Sigmoid colon (tissue), 7 donors: ENCODE results near the gene ELMO1. TPM values are rescaled to one million over a fixed set of nuclear protein-coding genes. Genes with fewer than 3 reads are reported as not detected.
"Not testable (repeated sequence)": the region's sequence is repeated elsewhere in the genome, so short reads cannot be mapped to it uniquely, and the experiment has no call there.

Experiments used
- DNase-seq: peaks from one replicate; pipeline ENCODE4 v3.0.0-alpha.2; 2019
- H3K27ac ChIP-seq, 4 donors: fragments of 200-600 bp; sonication (generic); one replicate each; pipeline ENCODE4 v1.5.1; 2016 to 2019; ENCODE audit warnings: mild to moderate bottlenecking in 1 of 4
- H3K27me3 ChIP-seq, 3 donors: fragments of 200-600 bp; sonication (generic); one replicate each; pipeline ENCODE4 v1.5.1; 2019; ENCODE audit warnings: mild to moderate bottlenecking in 1 of 3
- H3K36me3 ChIP-seq, 4 donors: fragments of 200-600 bp; sonication (generic); one replicate each; pipeline ENCODE4 v1.5.1; 2016 to 2019
- H3K4me1 ChIP-seq, 4 donors: fragments of 200-600 bp; sonication (generic); one replicate each; pipeline ENCODE4 v1.5.1; 2017 to 2019
- H3K4me3 ChIP-seq, 4 donors: fragments of 200-600 bp; sonication (generic); one replicate each; pipeline ENCODE4 v1.5.1; 2017 to 2019; ENCODE audit warnings: mild to moderate bottlenecking in 2 of 4, moderate library complexity in 1 of 4
- H3K9me3 ChIP-seq, 4 donors: fragments of 200-600 bp in 3 of 4; sonication (generic) in 3 of 4; one replicate each; pipeline versions ENCODE4 v1.5.1 to v1.6.1; 2013 to 2019
- EP300 ChIP-seq, 4 donors: sonication (generic); formaldehyde crosslinking; IDR thresholded peaks; one replicate each; pipeline ENCODE4 v1.6.1; 2017; ENCODE audit warnings: antibody characterized with exemption in 4 of 4
- POLR2A ChIP-seq, 2 donors: fragments of 450-650 bp; IDR thresholded peaks; one replicate each; pipeline ENCODE4 v1.6.1; 2016; ENCODE audit warnings: antibody characterized with exemption in 2 of 2, mild to moderate bottlenecking in 2 of 2, moderate library complexity in 2 of 2
- POLR2AphosphoS5 ChIP-seq, 4 donors: sonication (generic); formaldehyde crosslinking; IDR thresholded peaks; one replicate each; pipeline ENCODE4 v1.6.1; 2017; ENCODE audit warnings: antibody characterized with exemption in 4 of 4
- WGBS, 2 donors: extraction: QIAGEN DNeasy Blood & Tissue Kit; methylation state at CpG; one replicate each; pipeline ENCODE4 v1.1.7; 2013; 5-methylcytosine and 5-hydroxymethylcytosine counted together
- intact Hi-C: fragments of 100-400 bp; cut with DNase I; formaldehyde crosslinking; loops from one replicate; pipeline ENCODE4 v1.15.1; 2023
- polyA plus RNA-seq, 3 donors: library from polyadenylated mRNA; stranded (reverse); fragments of 200-250 nt; gene quantifications; one replicate each; pipeline ENCODE4 v1.2.3, GENCODE V29; 2013
- total RNA-seq, 4 donors: library from RNA; depleted of rRNA; stranded (reverse); fragments of >200 nt; gene quantifications; one replicate each; pipeline ENCODE4 v1.1.0, GENCODE V29; 2016
- TF ChIP-seq, protein P1 (sequence below), 4 experiments: fragments of 450-650 bp in 3 of 4; fragments of 200-600 bp in 1 of 4; IDR thresholded peaks; one replicate each; pipeline ENCODE4 v1.5.1; 2016 to 2019; ENCODE audit warnings: antibody characterized with exemption in 4 of 4, mild to moderate bottlenecking in 3 of 4, moderate library complexity in 2 of 4
- donor health status: healthy with polysubstance abuse.
- donor health status: Bipolar disorder and iron deficiency.
- donor health status: healthy.

ELMO1 gene
- total and polyA plus RNA-seq, 7 donors = 2.3 to 63.1 (median 33.9) TPM

DNA sequence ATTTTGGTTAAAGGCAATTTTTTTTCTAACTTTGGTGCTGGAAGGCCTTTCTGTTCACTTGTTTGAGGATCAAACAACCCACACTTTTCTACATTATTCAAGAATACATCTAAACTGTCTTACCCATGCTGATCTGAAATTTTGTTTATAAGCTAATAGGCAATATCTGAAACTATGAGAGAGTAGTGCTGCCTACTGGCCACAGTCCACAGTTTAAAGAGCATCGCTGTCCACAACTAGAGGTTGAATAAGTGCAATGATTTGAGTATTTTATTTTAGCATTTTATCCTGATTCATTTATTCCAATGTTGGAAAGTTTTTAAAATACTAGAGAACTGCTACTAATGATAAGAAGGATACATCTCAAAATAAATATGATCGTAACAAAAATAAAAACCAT lies 306.9 kb downstream of the ELMO1 start:
- 95 to 97% methylated on average over 2 of the region's 2 CpGs for WGBS, 2 donors
- no peak for DNase-seq
- intact Hi-C loops = no loop called here
- no peaks in the 10 kb centered on the region for H3K4me1 ChIP-seq
- no peaks in the 10 kb centered on the region for H3K27me3 ChIP-seq
- no peak overlapping the region for H3K27ac ChIP-seq
- H3K4me3 ChIP-seq = no peak overlapping the region
- no peaks in the 10 kb centered on the region for H3K36me3 ChIP-seq
- peaks cover 0 to 9% (median under 1%) of the 10 kb centered on the region in 4 donors for H3K9me3 ChIP-seq
- TF ChIP-seq, protein P1, sequence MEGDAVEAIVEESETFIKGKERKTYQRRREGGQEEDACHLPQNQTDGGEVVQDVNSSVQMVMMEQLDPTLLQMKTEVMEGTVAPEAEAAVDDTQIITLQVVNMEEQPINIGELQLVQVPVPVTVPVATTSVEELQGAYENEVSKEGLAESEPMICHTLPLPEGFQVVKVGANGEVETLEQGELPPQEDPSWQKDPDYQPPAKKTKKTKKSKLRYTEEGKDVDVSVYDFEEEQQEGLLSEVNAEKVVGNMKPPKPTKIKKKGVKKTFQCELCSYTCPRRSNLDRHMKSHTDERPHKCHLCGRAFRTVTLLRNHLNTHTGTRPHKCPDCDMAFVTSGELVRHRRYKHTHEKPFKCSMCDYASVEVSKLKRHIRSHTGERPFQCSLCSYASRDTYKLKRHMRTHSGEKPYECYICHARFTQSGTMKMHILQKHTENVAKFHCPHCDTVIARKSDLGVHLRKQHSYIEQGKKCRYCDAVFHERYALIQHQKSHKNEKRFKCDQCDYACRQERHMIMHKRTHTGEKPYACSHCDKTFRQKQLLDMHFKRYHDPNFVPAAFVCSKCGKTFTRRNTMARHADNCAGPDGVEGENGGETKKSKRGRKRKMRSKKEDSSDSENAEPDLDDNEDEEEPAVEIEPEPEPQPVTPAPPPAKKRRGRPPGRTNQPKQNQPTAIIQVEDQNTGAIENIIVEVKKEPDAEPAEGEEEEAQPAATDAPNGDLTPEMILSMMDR (IDR thresholded peaks at IDR 0.05) = no peak
- TF ChIP-seq POLR2AphosphoS5 (IDR thresholded peaks at IDR 0.05) = no peak
- TF ChIP-seq EP300 (IDR thresholded peaks at IDR 0.05) = no peak
- TF ChIP-seq POLR2A (IDR thresholded peaks at IDR 0.05) = no peak

GRCh38 chr7:37133902-37134301 lies 314.8 kb downstream of the ELMO1 start:
- H3K4me1 ChIP-seq, intact Hi-C loops, H3K4me3 ChIP-seq, H3K36me3 ChIP-seq, H3K9me3 ChIP-seq, H3K27me3 ChIP-seq, DNase-seq, H3K27ac ChIP-seq: not testable (repeated sequence)
- WGBS, 2 donors = 93 to 96% methylated on average over 1 of the region's 1 CpG

- DNase-seq = no peak
- intact Hi-C loops = no loop called here
- no peak for TF ChIP-seq POLR2AphosphoS5 (IDR thresholded peaks at IDR 0.05)
- no peak for TF ChIP-seq POLR2A (IDR thresholded peaks at IDR 0.05)
- no peak for TF ChIP-seq EP300 (IDR thresholded peaks at IDR 0.05)
- TF ChIP-seq, protein P1 (IDR thresholded peaks at IDR 0.05) = no peak
- 85 to 87% methylated on average over 4 of the region's 4 CpGs for WGBS, 2 donors
- no peaks in the 10 kb centered on the region for H3K27me3 ChIP-seq
- no peaks in the 10 kb centered on the region for H3K9me3 ChIP-seq
- H3K4me3 ChIP-seq = no peak overlapping the region
- H3K27ac ChIP-seq = no peak overlapping the region
- no peaks in the 10 kb centered on the region for H3K36me3 ChIP-seq
- peaks cover 0 to 17% (median 8%) of the 10 kb centered on the region in 4 donors for H3K4me1 ChIP-seq
Observed at GRCh38 chr7:37131855-37132254, 316.8 kb downstream of the ELMO1 start.

DNA sequence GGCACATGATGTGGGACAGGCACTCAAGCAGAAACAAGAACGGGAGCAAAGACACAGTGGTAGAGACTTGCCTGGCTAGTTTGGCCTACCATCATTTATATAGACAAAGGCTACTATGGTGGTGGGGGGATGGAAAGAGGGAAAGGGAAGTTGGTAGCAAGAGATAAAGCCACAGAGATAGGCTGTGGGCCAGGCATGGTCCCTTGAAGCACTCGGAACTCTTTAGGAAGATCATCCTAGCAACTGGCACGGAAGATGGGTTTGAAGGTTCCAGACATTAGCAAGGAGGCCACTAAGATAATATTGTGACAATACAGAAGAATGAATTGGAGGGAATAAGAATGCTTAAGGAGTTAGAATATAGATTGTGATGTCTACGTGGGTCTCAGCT lies 319.6 kb downstream of the ELMO1 start:
- no peak overlapping the region for H3K4me3 ChIP-seq
- H3K27ac ChIP-seq = peak overlapping the region in 2 of 4 donors; percentile 41 to 53
- no peak for DNase-seq
- H3K36me3 ChIP-seq = no peaks in the 10 kb centered on the region
- peaks cover 0 to 17% (median 8%) of the 10 kb centered on the region in 4 donors for H3K4me1 ChIP-seq
- H3K27me3 ChIP-seq = no peaks in the 10 kb centered on the region
- intact Hi-C loops = no loop called here
- TF ChIP-seq, protein P1 (IDR thresholded peaks at IDR 0.05) = no peak
- TF ChIP-seq EP300 (IDR thresholded peaks at IDR 0.05) (no peak), POLR2A (IDR thresholded peaks at IDR 0.05) (no peak), POLR2AphosphoS5 (IDR thresholded peaks at IDR 0.05) (no peak)
- 95 to 96% methylated on average over 4 of the region's 4 CpGs for WGBS, 2 donors
- H3K9me3 ChIP-seq = no peaks in the 10 kb centered on the region

DNA sequence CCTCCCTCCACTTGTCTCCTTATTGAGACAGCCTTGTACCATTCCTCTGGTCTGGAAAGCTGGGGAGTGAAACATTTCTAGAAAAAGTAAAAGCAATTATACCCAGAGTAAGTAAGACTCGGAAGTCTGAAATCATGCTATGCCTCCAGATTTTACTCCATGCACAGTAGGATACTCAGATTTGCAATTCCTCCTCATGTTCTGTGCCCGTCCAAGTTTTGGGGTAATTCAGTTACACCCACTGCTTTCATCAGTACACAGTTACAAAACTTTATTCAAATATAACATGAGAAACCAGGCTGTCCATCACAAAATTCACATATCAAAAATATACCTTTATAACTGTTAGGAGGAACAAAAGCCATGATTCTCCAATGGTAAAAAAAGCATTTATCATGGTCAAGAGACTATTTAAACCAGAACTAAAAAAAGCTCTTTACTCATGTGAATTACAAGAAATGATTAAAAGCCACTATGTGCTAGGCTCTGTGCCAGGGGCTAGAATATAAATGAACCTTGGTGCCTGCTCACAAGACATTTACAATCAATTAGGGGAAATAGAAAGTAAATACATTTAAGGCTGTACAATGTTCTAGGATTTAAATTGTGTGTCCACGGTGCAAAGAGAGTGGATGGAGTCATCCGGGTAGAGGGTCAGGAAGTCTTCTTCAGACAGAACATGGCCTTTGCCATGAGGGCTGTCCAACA lies 320.2 kb downstream of the ELMO1 start:
- Histone ChIP-seq H3K36me3 (no peaks in the 10 kb centered on the region), H3K4me3 (no peak overlapping the region), H3K4me1 (peaks cover 0 to 17% (median 8%) of the 10 kb centered on the region in 4 donors), H3K27me3 (no peaks in the 10 kb centered on the region), H3K27ac (peak overlapping the region in 2 of 4 donors; percentile 41 to 53), H3K9me3 (no peaks in the 10 kb centered on the region)
- intact Hi-C loops = no loop called here
- WGBS, 2 donors = 65 to 76% methylated on average over 4 of the region's 4 CpGs
- DNase-seq = no peak
- TF ChIP-seq EP300 (IDR thresholded peaks at IDR 0.05) (peak in 1 of 4 donors; percentile 43), POLR2A (IDR thresholded peaks at IDR 0.05) (no peak), POLR2AphosphoS5 (IDR thresholded peaks at IDR 0.05) (peak in 1 of 4 donors; percentile 45)
- TF ChIP-seq, protein P1 (IDR thresholded peaks at IDR 0.05) = no peak
